ENCODE results near the gene TMEM25.
"Not testable (repeated sequence)": the region's sequence is repeated elsewhere in the genome, so short reads cannot be mapped to it uniquely, and the experiment has no call there.

The TMEM25 gene

GRCh38 chr11:118530683-118531596, at the start of gene TMEM25:
Gene TMEM25 (plus strand): TSS chr11:118531192. CDS start chr11:118531802, 610 bp downstream.
- peak within 1 kb of the TSS; percentile 96 for H3K4me3 ChIP-seq (ENCODE audit: low read depth, low read length)
- H3K9me3 ChIP-seq (ENCODE audit: control insufficient read depth, insufficient read depth, low read length), result no peaks in the 10 kb centered on the region
- peak within 1 kb of the TSS; percentile 70 for H3K9ac ChIP-seq (ENCODE audit: low read depth, low read length)
- peaks cover 14% of the 10 kb centered on the region for H3K4me1 ChIP-seq (ENCODE audit: control insufficient read depth, insufficient read depth, low read length)
- H3K36me3 ChIP-seq (ENCODE audit: control insufficient read depth, insufficient read depth, low read length), result peaks cover 8% of the 10 kb centered on the region
- H3K27me3 ChIP-seq (ENCODE audit: control insufficient read depth, insufficient read depth, low read length), result no peaks in the 10 kb centered on the region
- peak within 1 kb of the TSS; percentile 50 for H3K27ac ChIP-seq (ENCODE audit: low read depth, low read length)

- H3K36me3 ChIP-seq (ENCODE audit: control insufficient read depth, insufficient read depth, low read length), result peaks cover 95% of the 10 kb centered on the region
- H3K4me1 ChIP-seq (ENCODE audit: control insufficient read depth, insufficient read depth, low read length), result not testable (repeated sequence)
Observed at GRCh38 chr11:118481238-118481637, 49.8 kb upstream of the TMEM25 start.

GRCh38 chr11:118484405-118484804, 46.6 kb upstream of the TMEM25 start:
- Histone ChIP-seq H3K36me3 (ENCODE audit: control insufficient read depth, insufficient read depth, low read length) (peaks cover 89% of the 10 kb centered on the region), H3K9me3 (ENCODE audit: control insufficient read depth, insufficient read depth, low read length) (no peaks in the 10 kb centered on the region), H3K4me3 (ENCODE audit: low read depth, low read length) (no peak overlapping the region), H3K27me3 (ENCODE audit: control insufficient read depth, insufficient read depth, low read length) (no peaks in the 10 kb centered on the region), H3K4me1 (ENCODE audit: control insufficient read depth, insufficient read depth, low read length) (no peaks in the 10 kb centered on the region), H3K27ac (ENCODE audit: low read depth, low read length) (no peak overlapping the region), H3K9ac (ENCODE audit: low read depth, low read length) (no peak overlapping the region)

More at GRCh38 chr11:118481238-118481637, 49.8 kb upstream of the TMEM25 start:
- not testable (repeated sequence) for H3K9ac ChIP-seq (ENCODE audit: low read depth, low read length); H3K9me3 ChIP-seq (ENCODE audit: control insufficient read depth, insufficient read depth, low read length); H3K4me3 ChIP-seq (ENCODE audit: low read depth, low read length); H3K27ac ChIP-seq (ENCODE audit: low read depth, low read length); H3K27me3 ChIP-seq (ENCODE audit: control insufficient read depth, insufficient read depth, low read length)

GRCh38 chr11:118485273-118485672, 45.7 kb upstream of the TMEM25 start:
- no peak overlapping the region for H3K27ac ChIP-seq (ENCODE audit: low read depth, low read length)
- no peak overlapping the region for H3K9ac ChIP-seq (ENCODE audit: low read depth, low read length)
- H3K36me3 ChIP-seq (ENCODE audit: control insufficient read depth, insufficient read depth, low read length), result peaks cover 89% of the 10 kb centered on the region
- H3K4me1 ChIP-seq (ENCODE audit: control insufficient read depth, insufficient read depth, low read length), result no peaks in the 10 kb centered on the region
- H3K4me3 ChIP-seq (ENCODE audit: low read depth, low read length), result no peak overlapping the region
- no peaks in the 10 kb centered on the region for H3K9me3 ChIP-seq (ENCODE audit: control insufficient read depth, insufficient read depth, low read length)
- no peaks in the 10 kb centered on the region for H3K27me3 ChIP-seq (ENCODE audit: control insufficient read depth, insufficient read depth, low read length)

- no peak overlapping the region for H3K9ac ChIP-seq (ENCODE audit: low read depth, low read length)
- H3K36me3 ChIP-seq (ENCODE audit: control insufficient read depth, insufficient read depth, low read length), result peaks cover 91% of the 10 kb centered on the region
- no peak overlapping the region for H3K4me3 ChIP-seq (ENCODE audit: low read depth, low read length)
- H3K4me1 ChIP-seq (ENCODE audit: control insufficient read depth, insufficient read depth, low read length), result no peaks in the 10 kb centered on the region
- no peaks in the 10 kb centered on the region for H3K27me3 ChIP-seq (ENCODE audit: control insufficient read depth, insufficient read depth, low read length)
- H3K27ac ChIP-seq (ENCODE audit: low read depth, low read length), result no peak overlapping the region
- H3K9me3 ChIP-seq (ENCODE audit: control insufficient read depth, insufficient read depth, low read length), result no peaks in the 10 kb centered on the region
Observed at GRCh38 chr11:118488480-118489109, 42.4 kb upstream of the TMEM25 start.

- Histone ChIP-seq H3K4me1 (ENCODE audit: control insufficient read depth, insufficient read depth, low read length) (no peaks in the 10 kb centered on the region), H3K9ac (ENCODE audit: low read depth, low read length) (no peak overlapping the region), H3K9me3 (ENCODE audit: control insufficient read depth, insufficient read depth, low read length) (no peaks in the 10 kb centered on the region), H3K36me3 (ENCODE audit: control insufficient read depth, insufficient read depth, low read length) (peaks cover 94% of the 10 kb centered on the region), H3K4me3 (ENCODE audit: low read depth, low read length) (no peak overlapping the region), H3K27ac (ENCODE audit: low read depth, low read length) (no peak overlapping the region), H3K27me3 (ENCODE audit: control insufficient read depth, insufficient read depth, low read length) (no peaks in the 10 kb centered on the region)
Observed at GRCh38 chr11:118491041-118491440, 40.0 kb upstream of the TMEM25 start.

- H3K27me3 ChIP-seq (ENCODE audit: control insufficient read depth, insufficient read depth, low read length), result no peaks in the 10 kb centered on the region
- peaks cover 98% of the 10 kb centered on the region for H3K36me3 ChIP-seq (ENCODE audit: control insufficient read depth, insufficient read depth, low read length)
- no peak overlapping the region for H3K27ac ChIP-seq (ENCODE audit: low read depth, low read length)
- no peak overlapping the region for H3K4me3 ChIP-seq (ENCODE audit: low read depth, low read length)
- no peak overlapping the region for H3K9ac ChIP-seq (ENCODE audit: low read depth, low read length)
- no peaks in the 10 kb centered on the region for H3K9me3 ChIP-seq (ENCODE audit: control insufficient read depth, insufficient read depth, low read length)
- H3K4me1 ChIP-seq (ENCODE audit: control insufficient read depth, insufficient read depth, low read length), result no peaks in the 10 kb centered on the region
Observed at GRCh38 chr11:118497831-118498230, 33.2 kb upstream of the TMEM25 start.

- Histone ChIP-seq H3K4me3 (ENCODE audit: low read depth, low read length) (no peak overlapping the region), H3K9me3 (ENCODE audit: control insufficient read depth, insufficient read depth, low read length) (no peaks in the 10 kb centered on the region), H3K36me3 (ENCODE audit: control insufficient read depth, insufficient read depth, low read length) (peaks cover 100% of the 10 kb centered on the region)
Observed at GRCh38 chr11:118503216-118503615, 27.8 kb upstream of the TMEM25 start.

GRCh38 chr11:118511601-118512000, 19.4 kb upstream of the TMEM25 start:
- Histone ChIP-seq H3K4me3 (ENCODE audit: low read depth, low read length) (no peak overlapping the region), H3K9ac (ENCODE audit: low read depth, low read length) (no peak overlapping the region), H3K4me1 (ENCODE audit: control insufficient read depth, insufficient read depth, low read length) (peaks cover 22% of the 10 kb centered on the region), H3K9me3 (ENCODE audit: control insufficient read depth, insufficient read depth, low read length) (no peaks in the 10 kb centered on the region), H3K27me3 (ENCODE audit: control insufficient read depth, insufficient read depth, low read length) (no peaks in the 10 kb centered on the region), H3K27ac (ENCODE audit: low read depth, low read length) (peak overlapping the region; percentile 73), H3K36me3 (ENCODE audit: control insufficient read depth, insufficient read depth, low read length) (peaks cover 96% of the 10 kb centered on the region)

More at GRCh38 chr11:118503216-118503615, 27.8 kb upstream of the TMEM25 start:
- no peak overlapping the region for H3K9ac ChIP-seq (ENCODE audit: low read depth, low read length)
- H3K27me3 ChIP-seq (ENCODE audit: control insufficient read depth, insufficient read depth, low read length), result no peaks in the 10 kb centered on the region
- no peaks in the 10 kb centered on the region for H3K4me1 ChIP-seq (ENCODE audit: control insufficient read depth, insufficient read depth, low read length)
- no peak overlapping the region for H3K27ac ChIP-seq (ENCODE audit: low read depth, low read length)

GRCh38 chr11:118514103-118514502, 16.9 kb upstream of the TMEM25 start:
- Histone ChIP-seq H3K4me3 (ENCODE audit: low read depth, low read length) (no peak overlapping the region), H3K36me3 (ENCODE audit: control insufficient read depth, insufficient read depth, low read length) (peaks cover 88% of the 10 kb centered on the region), H3K27me3 (ENCODE audit: control insufficient read depth, insufficient read depth, low read length) (no peaks in the 10 kb centered on the region), H3K27ac (ENCODE audit: low read depth, low read length) (no peak overlapping the region), H3K4me1 (ENCODE audit: control insufficient read depth, insufficient read depth, low read length) (peaks cover 22% of the 10 kb centered on the region), H3K9ac (ENCODE audit: low read depth, low read length) (no peak overlapping the region), H3K9me3 (ENCODE audit: control insufficient read depth, insufficient read depth, low read length) (no peaks in the 10 kb centered on the region)

GRCh38 chr11:118519549-118519948, 11.4 kb upstream of the TMEM25 start:
- no peak overlapping the region for H3K4me3 ChIP-seq (ENCODE audit: low read depth, low read length)
- H3K36me3 ChIP-seq (ENCODE audit: control insufficient read depth, insufficient read depth, low read length), result peaks cover 90% of the 10 kb centered on the region
- no peaks in the 10 kb centered on the region for H3K27me3 ChIP-seq (ENCODE audit: control insufficient read depth, insufficient read depth, low read length)
- no peak overlapping the region for H3K9ac ChIP-seq (ENCODE audit: low read depth, low read length)
- H3K9me3 ChIP-seq (ENCODE audit: control insufficient read depth, insufficient read depth, low read length), result no peaks in the 10 kb centered on the region
- no peaks in the 10 kb centered on the region for H3K4me1 ChIP-seq (ENCODE audit: control insufficient read depth, insufficient read depth, low read length)
- no peak overlapping the region for H3K27ac ChIP-seq (ENCODE audit: low read depth, low read length)

Data from HUES48 (cell line).